HepG2 (cell line): ENCODE data around the gene PLK5. TPM values are rescaled to one million over a fixed set of nuclear protein-coding genes. Genes with fewer than 3 reads are reported as not detected.

ENCODE experiments used
- DNMT3B ChIP-seq: conservative IDR thresholded peaks from 2 replicates; pipeline ENCODE4 v1.6.1; 2016; ENCODE audit warnings: missing biosample characterization, control low read depth
- NRL ChIP-seq: sonication (generic); formaldehyde crosslinking; IDR thresholded peaks from 2 replicates; pipeline ENCODE4 v1.5.0; 2020; ENCODE audit warnings: missing genetic modification reagents, mild to moderate bottlenecking, moderate library complexity, borderline replicate concordance
- SPEN ChIP-seq: sonication (generic); formaldehyde crosslinking; IDR thresholded peaks from 2 replicates; pipeline ENCODE4 v1.5.1; 2020; ENCODE audit warnings: low read depth, mild to moderate bottlenecking, missing genetic modification reagents
- ZNF24 ChIP-seq: fragments of 450-650 bp; IDR thresholded peaks from 2 replicates; pipeline ENCODE4 v1.6.1; 2017; ENCODE audit warnings: antibody characterized with exemption, mild to moderate bottlenecking
- ZNF460 ChIP-seq: sonication (generic); formaldehyde crosslinking; IDR thresholded peaks from 2 replicates; pipeline ENCODE4 v1.5.1; 2020; ENCODE audit warnings: missing genetic modification reagents, mild to moderate bottlenecking, borderline replicate concordance
- ZNF569 ChIP-seq: sonication (generic); formaldehyde crosslinking; IDR thresholded peaks from 2 replicates; pipeline ENCODE4 v1.5.0; 2020; ENCODE audit warnings: mild to moderate bottlenecking, missing genetic modification reagents, moderate library complexity, borderline replicate concordance
- polyA plus RNA-seq, 8 experiments: library from polyadenylated mRNA; depleted of rRNA in 3 of 8; stranded (reverse) in 7 of 8; unstranded in 1 of 8; fragments of >200 nt; fragmentation: Illumina TruSeq in 4 of 8; extraction: Trizol in 4 of 8; gene quantifications; 2 replicates each; pipeline versions ENCODE4 v1.2.1 to v1.2.3, GENCODE V29; 2011 to 2016; ENCODE audit warnings: low read depth in 4 of 8, missing spikeins in 1 of 8, mixed read lengths in 1 of 8; ENCODE audit not compliant: insufficient read depth in 1 of 8
- total RNA-seq, 5 experiments: library from RNA; depleted of rRNA; stranded (reverse); fragments of >200 nt; fragmentation: Illumina TruSeq; extraction: Trizol; gene quantifications; 2 replicates each; pipeline ENCODE4 v1.2.3, GENCODE V29; 2016; ENCODE audit warnings: low read depth in 1 of 5
- TF ChIP-seq, protein P1 (sequence below): sonication (generic); formaldehyde crosslinking; IDR thresholded peaks from 2 replicates; pipeline ENCODE4 v1.5.1; 2020; ENCODE audit warnings: missing genetic modification reagents, mild to moderate bottlenecking, borderline replicate concordance
- TF ChIP-seq, protein P2 (sequence below): sonication (generic); formaldehyde crosslinking; IDR thresholded peaks from 2 replicates; pipeline ENCODE4 v1.4.0; 2020; ENCODE audit warnings: missing genetic modification reagents, mild to moderate bottlenecking, borderline replicate concordance
- TF ChIP-seq, protein P3 (sequence below), 2 experiments: IDR thresholded peaks; 2 replicates each; pipeline ENCODE4 v1.6.1; 2011 to 2012; ENCODE audit warnings: low read length in 2 of 2, borderline replicate concordance in 1 of 2, low read depth in 1 of 2, mild to moderate bottlenecking in 1 of 2, moderate library complexity in 1 of 2
- TF ChIP-seq, protein P4 (sequence below): sonication (generic); formaldehyde crosslinking; IDR thresholded peaks from 2 replicates; pipeline ENCODE4 v1.5.1; 2020; ENCODE audit warnings: mild to moderate bottlenecking, missing genetic modification reagents, borderline replicate concordance
- TF ChIP-seq, protein P5 (sequence below): sonication (generic); formaldehyde crosslinking; IDR thresholded peaks from 2 replicates; pipeline ENCODE4 v1.5.1; 2020; ENCODE audit warnings: missing genetic modification reagents, mild to moderate bottlenecking, borderline replicate concordance

The PLK5 gene
- total and polyA plus RNA-seq, 2 of the 13 experiments (the other 11 are each of a cell fraction or from before 2014, with no cell fraction given): not detected

DNA sequence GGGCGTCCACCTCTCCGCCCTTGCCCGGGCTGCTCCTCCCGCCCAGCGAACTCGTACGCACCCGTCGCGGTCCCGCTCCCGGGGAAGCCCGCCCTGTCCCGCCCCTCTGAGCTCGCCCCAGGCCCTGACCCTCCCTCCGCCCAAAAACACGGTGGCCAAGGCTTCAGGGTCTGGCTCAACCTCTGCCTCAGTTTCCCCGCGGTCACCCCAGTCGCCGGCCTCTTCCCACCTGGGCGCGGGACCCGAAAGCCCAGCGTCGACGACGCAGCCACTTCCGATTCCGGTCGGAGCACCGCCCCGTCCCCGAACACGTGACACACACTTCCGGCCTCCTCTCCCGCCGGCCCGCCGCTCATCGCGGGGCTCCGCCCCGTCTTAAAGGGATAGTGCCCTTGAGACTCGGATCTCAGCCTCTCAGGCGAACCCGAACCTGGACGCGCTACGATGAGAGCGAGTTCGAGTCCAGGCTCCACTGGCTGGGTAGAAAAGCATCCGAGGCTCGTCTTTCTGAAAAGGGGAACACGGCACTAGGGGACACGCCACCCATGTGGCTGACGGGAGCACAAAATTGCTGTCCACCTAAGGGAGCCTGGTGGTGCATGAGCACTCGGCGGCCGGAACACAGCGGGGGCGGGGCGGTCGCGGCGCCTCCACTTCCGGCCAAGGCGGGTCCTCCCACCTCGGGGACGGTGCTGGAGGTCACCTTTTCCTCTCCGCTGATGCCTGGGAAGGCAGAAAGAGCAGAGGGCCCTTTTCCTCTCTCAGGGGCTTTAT lies 44.8 kb upstream of the PLK5 start, which contains the start of gene C19orf25 (continued):
- TF ChIP-seq, protein P1, sequence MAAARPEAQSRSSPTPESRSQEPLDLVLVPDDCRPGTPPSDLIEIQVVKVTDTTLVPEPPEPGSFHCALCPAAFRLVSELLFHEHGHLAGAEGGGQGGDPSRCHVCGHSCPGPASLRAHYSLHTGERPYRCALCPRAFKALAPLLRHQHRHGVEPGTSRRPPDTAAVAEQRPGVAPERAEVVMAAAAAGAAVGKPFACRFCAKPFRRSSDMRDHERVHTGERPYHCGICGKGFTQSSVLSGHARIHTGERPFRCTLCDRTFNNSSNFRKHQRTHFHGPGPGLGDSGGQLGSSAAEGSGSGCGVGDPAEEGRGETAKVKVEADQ (CRISPR knock-in tag): no peak
- TF ChIP-seq SPEN (CRISPR knock-in tag) (peak; percentile 74), ZNF24 (0 out of 2 replicates have a peak, but pooled peaks have one; percentile 54), ZNF569 (CRISPR knock-in tag) (no peak), DNMT3B (CRISPR knock-in tag) (0 out of 2 replicates have a peak, but pooled peaks have one; percentile 28), NRL (CRISPR knock-in tag) (peak; percentile 78), ZNF460 (CRISPR knock-in tag) (peak; percentile 71; the same call in 1 of the 2 replicates)
- TF ChIP-seq, protein P2, sequence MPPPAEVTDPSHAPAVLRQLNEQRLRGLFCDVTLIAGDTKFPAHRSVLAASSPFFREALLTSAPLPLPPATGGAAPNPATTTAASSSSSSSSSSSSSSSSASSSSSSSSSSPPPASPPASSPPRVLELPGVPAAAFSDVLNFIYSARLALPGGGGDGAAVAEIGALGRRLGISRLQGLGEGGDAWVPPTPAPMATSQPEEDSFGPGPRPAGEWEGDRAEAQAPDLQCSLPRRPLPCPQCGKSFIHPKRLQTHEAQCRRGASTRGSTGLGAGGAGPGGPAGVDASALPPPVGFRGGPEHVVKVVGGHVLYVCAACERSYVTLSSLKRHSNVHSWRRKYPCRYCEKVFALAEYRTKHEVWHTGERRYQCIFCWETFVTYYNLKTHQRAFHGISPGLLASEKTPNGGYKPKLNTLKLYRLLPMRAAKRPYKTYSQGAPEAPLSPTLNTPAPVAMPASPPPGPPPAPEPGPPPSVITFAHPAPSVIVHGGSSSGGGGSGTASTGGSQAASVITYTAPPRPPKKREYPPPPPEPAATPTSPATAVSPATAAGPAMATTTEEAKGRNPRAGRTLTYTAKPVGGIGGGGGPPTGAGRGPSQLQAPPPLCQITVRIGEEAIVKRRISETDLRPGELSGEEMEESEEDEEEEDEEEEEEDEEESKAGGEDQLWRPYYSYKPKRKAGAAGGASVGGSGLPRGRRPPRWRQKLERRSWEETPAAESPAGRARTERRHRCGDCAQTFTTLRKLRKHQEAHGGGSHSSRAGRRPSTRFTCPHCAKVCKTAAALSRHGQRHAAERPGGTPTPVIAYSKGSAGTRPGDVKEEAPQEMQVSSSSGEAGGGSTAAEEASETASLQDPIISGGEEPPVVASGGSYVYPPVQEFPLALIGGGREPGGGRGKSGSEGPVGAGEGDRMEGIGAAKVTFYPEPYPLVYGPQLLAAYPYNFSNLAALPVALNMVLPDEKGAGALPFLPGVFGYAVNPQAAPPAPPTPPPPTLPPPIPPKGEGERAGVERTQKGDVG (CRISPR knock-in tag): peak; percentile 27; the same call in 1 of the 2 replicates
- TF ChIP-seq, protein P3, sequence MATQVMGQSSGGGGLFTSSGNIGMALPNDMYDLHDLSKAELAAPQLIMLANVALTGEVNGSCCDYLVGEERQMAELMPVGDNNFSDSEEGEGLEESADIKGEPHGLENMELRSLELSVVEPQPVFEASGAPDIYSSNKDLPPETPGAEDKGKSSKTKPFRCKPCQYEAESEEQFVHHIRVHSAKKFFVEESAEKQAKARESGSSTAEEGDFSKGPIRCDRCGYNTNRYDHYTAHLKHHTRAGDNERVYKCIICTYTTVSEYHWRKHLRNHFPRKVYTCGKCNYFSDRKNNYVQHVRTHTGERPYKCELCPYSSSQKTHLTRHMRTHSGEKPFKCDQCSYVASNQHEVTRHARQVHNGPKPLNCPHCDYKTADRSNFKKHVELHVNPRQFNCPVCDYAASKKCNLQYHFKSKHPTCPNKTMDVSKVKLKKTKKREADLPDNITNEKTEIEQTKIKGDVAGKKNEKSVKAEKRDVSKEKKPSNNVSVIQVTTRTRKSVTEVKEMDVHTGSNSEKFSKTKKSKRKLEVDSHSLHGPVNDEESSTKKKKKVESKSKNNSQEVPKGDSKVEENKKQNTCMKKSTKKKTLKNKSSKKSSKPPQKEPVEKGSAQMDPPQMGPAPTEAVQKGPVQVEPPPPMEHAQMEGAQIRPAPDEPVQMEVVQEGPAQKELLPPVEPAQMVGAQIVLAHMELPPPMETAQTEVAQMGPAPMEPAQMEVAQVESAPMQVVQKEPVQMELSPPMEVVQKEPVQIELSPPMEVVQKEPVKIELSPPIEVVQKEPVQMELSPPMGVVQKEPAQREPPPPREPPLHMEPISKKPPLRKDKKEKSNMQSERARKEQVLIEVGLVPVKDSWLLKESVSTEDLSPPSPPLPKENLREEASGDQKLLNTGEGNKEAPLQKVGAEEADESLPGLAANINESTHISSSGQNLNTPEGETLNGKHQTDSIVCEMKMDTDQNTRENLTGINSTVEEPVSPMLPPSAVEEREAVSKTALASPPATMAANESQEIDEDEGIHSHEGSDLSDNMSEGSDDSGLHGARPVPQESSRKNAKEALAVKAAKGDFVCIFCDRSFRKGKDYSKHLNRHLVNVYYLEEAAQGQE (IDR thresholded peaks at IDR 0.05; ENCODE audit: borderline replicate concordance in 1 of 2, low read depth in 1 of 2, low read length in 2 of 2): no peak
- TF ChIP-seq, protein P4, sequence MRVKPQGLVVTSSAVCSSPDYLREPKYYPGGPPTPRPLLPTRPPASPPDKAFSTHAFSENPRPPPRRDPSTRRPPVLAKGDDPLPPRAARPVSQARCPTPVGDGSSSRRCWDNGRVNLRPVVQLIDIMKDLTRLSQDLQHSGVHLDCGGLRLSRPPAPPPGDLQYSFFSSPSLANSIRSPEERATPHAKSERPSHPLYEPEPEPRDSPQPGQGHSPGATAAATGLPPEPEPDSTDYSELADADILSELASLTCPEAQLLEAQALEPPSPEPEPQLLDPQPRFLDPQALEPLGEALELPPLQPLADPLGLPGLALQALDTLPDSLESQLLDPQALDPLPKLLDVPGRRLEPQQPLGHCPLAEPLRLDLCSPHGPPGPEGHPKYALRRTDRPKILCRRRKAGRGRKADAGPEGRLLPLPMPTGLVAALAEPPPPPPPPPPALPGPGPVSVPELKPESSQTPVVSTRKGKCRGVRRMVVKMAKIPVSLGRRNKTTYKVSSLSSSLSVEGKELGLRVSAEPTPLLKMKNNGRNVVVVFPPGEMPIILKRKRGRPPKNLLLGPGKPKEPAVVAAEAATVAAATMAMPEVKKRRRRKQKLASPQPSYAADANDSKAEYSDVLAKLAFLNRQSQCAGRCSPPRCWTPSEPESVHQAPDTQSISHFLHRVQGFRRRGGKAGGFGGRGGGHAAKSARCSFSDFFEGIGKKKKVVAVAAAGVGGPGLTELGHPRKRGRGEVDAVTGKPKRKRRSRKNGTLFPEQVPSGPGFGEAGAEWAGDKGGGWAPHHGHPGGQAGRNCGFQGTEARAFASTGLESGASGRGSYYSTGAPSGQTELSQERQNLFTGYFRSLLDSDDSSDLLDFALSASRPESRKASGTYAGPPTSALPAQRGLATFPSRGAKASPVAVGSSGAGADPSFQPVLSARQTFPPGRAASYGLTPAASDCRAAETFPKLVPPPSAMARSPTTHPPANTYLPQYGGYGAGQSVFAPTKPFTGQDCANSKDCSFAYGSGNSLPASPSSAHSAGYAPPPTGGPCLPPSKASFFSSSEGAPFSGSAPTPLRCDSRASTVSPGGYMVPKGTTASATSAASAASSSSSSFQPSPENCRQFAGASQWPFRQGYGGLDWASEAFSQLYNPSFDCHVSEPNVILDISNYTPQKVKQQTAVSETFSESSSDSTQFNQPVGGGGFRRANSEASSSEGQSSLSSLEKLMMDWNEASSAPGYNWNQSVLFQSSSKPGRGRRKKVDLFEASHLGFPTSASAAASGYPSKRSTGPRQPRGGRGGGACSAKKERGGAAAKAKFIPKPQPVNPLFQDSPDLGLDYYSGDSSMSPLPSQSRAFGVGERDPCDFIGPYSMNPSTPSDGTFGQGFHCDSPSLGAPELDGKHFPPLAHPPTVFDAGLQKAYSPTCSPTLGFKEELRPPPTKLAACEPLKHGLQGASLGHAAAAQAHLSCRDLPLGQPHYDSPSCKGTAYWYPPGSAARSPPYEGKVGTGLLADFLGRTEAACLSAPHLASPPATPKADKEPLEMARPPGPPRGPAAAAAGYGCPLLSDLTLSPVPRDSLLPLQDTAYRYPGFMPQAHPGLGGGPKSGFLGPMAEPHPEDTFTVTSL (CRISPR knock-in tag): peak; percentile 64
- TF ChIP-seq, protein P5, sequence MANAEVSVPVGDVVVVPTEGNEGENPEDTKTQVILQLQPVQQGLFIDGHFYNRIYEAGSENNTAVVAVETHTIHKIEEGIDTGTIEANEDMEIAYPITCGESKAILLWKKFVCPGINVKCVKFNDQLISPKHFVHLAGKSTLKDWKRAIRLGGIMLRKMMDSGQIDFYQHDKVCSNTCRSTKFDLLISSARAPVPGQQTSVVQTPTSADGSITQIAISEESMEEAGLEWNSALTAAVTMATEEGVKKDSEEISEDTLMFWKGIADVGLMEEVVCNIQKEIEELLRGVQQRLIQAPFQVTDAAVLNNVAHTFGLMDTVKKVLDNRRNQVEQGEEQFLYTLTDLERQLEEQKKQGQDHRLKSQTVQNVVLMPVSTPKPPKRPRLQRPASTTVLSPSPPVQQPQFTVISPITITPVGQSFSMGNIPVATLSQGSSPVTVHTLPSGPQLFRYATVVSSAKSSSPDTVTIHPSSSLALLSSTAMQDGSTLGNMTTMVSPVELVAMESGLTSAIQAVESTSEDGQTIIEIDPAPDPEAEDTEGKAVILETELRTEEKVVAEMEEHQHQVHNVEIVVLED: peak; percentile 87
